A673 (cell line): ENCODE measurements around the gene DNM2.

Experiments used
- EZH2 ChIP-seq: fragments of 200-600 bp; sonication (generic); IDR thresholded peaks from 2 replicates; pipeline ENCODE4 v1.6.1; 2017; ENCODE audit warnings: borderline replicate concordance, low read depth, mild to moderate bottlenecking, mixed read lengths, antibody characterized with exemption, low read length; ENCODE audit not compliant: poor library complexity, severe bottlenecking
- TF ChIP-seq, protein P1 (sequence below): fragments of 300-800, 200-600 bp; sonication (generic); conservative IDR thresholded peaks from 2 replicates; pipeline ENCODE4 v1.5.1; 2017; ENCODE audit warnings: low read depth, mild to moderate bottlenecking, antibody characterized with exemption, low read length, moderate library complexity, mixed read lengths

DNA sequence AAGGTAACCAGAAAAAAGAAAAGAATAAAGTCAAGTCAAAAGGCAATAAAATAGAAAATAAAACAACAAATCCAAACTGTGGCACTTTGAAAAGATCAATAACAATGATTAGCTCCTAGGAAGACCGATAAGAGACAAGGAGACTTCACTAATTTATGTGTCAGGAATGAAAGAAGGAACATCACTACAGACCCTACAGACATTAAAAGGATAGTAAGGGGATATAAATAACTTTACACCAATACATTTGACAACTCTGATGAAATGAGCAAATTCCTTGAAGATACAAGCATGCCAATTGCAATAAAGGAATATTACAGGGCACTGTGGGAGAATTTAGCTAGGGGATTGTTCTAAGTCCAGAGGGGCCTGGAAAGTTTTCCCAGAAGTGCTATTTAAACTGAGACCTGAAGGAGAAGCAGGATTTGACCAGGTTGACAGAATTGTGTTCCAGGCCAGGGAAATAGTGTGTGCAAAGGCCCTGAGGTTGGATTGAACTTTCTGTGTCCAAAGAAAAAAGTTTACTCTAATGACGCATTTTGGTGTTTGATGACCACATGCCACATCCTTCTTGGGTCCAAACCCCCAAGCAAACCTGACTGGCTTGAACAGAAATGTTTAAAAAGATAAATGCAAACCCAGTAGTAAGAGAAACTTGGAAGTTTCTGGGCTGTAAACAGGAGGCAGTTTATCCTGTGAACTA is 128.8 kb downstream of the DNM2 start:
- TF ChIP-seq, protein P1, sequence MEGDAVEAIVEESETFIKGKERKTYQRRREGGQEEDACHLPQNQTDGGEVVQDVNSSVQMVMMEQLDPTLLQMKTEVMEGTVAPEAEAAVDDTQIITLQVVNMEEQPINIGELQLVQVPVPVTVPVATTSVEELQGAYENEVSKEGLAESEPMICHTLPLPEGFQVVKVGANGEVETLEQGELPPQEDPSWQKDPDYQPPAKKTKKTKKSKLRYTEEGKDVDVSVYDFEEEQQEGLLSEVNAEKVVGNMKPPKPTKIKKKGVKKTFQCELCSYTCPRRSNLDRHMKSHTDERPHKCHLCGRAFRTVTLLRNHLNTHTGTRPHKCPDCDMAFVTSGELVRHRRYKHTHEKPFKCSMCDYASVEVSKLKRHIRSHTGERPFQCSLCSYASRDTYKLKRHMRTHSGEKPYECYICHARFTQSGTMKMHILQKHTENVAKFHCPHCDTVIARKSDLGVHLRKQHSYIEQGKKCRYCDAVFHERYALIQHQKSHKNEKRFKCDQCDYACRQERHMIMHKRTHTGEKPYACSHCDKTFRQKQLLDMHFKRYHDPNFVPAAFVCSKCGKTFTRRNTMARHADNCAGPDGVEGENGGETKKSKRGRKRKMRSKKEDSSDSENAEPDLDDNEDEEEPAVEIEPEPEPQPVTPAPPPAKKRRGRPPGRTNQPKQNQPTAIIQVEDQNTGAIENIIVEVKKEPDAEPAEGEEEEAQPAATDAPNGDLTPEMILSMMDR, result no peak
- TF ChIP-seq EZH2, result no peak
